ENCODE data around the gene ZBTB20.

- TF ChIP-seq ZFP3 (CRISPR knock-in tag; IDR thresholded peaks at IDR 0.05), result no peak
- no peak for TF ChIP-seq GLIS3 (CRISPR knock-in tag; IDR thresholded peaks at IDR 0.05)
- no peak for TF ChIP-seq RARB (CRISPR knock-in tag; IDR thresholded peaks at IDR 0.05)
- TF ChIP-seq POU6F1 (CRISPR knock-in tag; IDR thresholded peaks at IDR 0.05; ENCODE audit: borderline replicate concordance, low read depth), result no peak
- TF ChIP-seq TCF4 (CRISPR knock-in tag; IDR thresholded peaks at IDR 0.05; ENCODE audit: borderline replicate concordance), result no peak
- TF ChIP-seq ZFP30 (CRISPR knock-in tag; IDR thresholded peaks at IDR 0.05), result no peak
- no peak for TF ChIP-seq ZNF8 (CRISPR knock-in tag; IDR thresholded peaks at IDR 0.05)
- TF ChIP-seq PATZ1 (CRISPR knock-in tag; IDR thresholded peaks at IDR 0.05; ENCODE audit: borderline replicate concordance), result no peak
- no peak for TF ChIP-seq CSDC2 (CRISPR knock-in tag; IDR thresholded peaks at IDR 0.05)
- TF ChIP-seq ARNTL (CRISPR knock-in tag; IDR thresholded peaks at IDR 0.05; ENCODE audit: borderline replicate concordance, low read depth), result no peak
- no peak for TF ChIP-seq SNAI2 (CRISPR knock-in tag; IDR thresholded peaks at IDR 0.05)
- no peak for TF ChIP-seq CREB5 (CRISPR knock-in tag; IDR thresholded peaks at IDR 0.05; ENCODE audit: low read depth)
These were observed 253.7 kb downstream of the ZBTB20 start for GRCh38 chr3:114893361-114893760.

Measured in SK-N-SH treated with all-trans-retinoic acid at 6 μM for 48 hours (cell line).